ENCODE data around the gene KANK3.

KANK3 gene

DNA sequence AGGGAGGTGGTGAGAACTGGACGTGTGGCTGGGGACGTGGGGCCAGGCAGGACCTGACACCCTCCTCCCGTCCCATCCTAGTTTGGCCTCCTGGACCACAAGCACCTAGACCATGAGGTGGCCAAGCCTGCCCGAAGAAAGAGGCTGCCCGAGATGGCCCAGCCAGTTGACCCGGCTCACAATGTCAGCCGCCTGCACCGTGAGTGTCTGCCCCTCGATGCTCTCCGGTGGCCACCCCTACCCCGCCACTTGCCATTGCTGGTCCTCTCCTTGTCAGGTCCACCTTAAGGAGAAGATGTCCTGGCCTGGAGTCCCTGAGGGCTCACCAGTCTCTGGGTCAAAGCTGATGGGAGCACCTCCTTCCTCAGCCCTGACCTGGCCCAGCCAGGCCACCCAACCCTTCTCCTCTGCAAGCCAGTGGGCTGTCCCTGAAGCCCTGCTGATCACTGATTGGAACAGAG, 23.1 kb upstream of the KANK3 start:
- H3K36me3 ChIP-seq (ENCODE audit: control insufficient read depth, insufficient read depth, low read length), result no peaks in the 10 kb centered on the region
- no peak overlapping the region for H3K18ac ChIP-seq (ENCODE audit: low read length)
- H2BK15ac ChIP-seq (replicated peaks; ENCODE audit: low read depth), result no peak overlapping the region
- no peaks in the 10 kb centered on the region for H3K27me3 ChIP-seq (ENCODE audit: insufficient read depth, low read length, poor library complexity)
- H3K23ac ChIP-seq (ENCODE audit: low read length), result no peak overlapping the region
- H2BK120ac ChIP-seq (ENCODE audit: low read depth, low read length), result no peak overlapping the region
- H3K9ac ChIP-seq (ENCODE audit: low read length), result no peak overlapping the region
- no CpG with 5 or more reads among the region's 11 CpGs for WGBS (ENCODE audit: extremely low coverage, insufficient coverage, low lambda C conversion rate)
- H4K5ac ChIP-seq (ENCODE audit: low read length), result no peak overlapping the region
- H3K4me3 ChIP-seq (ENCODE audit: low read length), result no peak overlapping the region
- no peak overlapping the region for H3K4ac ChIP-seq (ENCODE audit: low read depth, low read length)
- H3K56ac ChIP-seq (ENCODE audit: low read length), result peak overlapping the region; percentile 54
- H3K4me2 ChIP-seq (ENCODE audit: low read length), result no peak overlapping the region
- no peak overlapping the region for H4K8ac ChIP-seq (ENCODE audit: low read depth, low read length)
- peaks cover 4% of the 10 kb centered on the region for H3K4me1 ChIP-seq (ENCODE audit: control insufficient read depth, low read depth, low read length)
- H2BK5ac ChIP-seq (ENCODE audit: low read length), result no peak overlapping the region
- no peak for DNase-seq
- no peak overlapping the region for H3K27ac ChIP-seq (ENCODE audit: low read depth, low read length)
- H2AK5ac ChIP-seq (ENCODE audit: low read length), result no peak overlapping the region
- no peaks in the 10 kb centered on the region for H3K79me2 ChIP-seq (ENCODE audit: control insufficient read depth, insufficient read depth, low read length)
- H3K79me1 ChIP-seq (ENCODE audit: low read length), result no peaks in the 10 kb centered on the region

DNA sequence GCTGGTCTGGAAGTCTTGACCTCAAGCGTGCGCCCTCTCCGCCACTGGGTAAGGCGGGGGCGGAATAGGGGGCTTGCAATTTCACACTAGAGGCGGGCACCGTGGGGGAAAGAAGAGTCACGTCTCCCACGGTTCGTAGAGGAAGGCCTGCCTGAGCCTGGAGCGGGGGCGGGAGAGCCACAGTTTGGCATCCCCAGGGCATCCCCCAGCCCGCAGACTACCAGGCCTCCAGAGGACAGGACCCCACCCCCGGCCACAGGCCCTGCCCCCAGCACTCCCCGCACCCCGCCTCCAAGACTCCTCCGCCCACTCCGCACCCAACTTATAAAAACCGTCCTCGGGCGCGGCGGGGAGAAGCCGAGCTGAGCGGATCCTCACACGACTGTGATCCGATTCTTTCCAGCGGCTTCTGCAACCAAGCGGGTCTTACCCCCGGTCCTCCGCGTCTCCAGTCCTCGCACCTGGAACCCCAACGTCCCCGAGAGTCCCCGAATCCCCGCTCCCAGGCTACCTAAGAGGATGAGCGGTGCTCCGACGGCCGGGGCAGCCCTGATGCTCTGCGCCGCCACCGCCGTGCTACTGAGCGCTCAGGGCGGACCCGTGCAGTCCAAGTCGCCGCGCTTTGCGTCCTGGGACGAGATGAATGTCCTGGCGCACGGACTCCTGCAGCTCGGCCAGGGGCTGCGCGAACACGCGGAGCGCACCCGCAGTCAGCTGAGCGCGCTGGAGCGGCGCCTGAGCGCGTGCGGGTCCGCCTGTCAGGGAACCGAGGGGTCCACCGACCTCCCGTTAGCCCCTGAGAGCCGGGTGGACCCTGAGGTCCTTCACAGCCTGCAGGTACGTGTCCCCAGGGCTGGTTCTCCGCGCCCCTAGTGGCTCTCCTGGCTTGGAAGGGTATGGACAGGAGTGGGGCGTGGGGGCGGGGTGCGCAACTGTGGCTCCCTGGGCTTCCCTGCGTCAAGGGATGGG, 21.0 kb upstream of the KANK3 start, which contains the start of gene ANGPTL4:
Gene ANGPTL4 (plus strand): TSS at position 353 of the 969 bp plus-strand sequence. CDS start 167 bp downstream, at position 520.
- Histone ChIP-seq H3K23ac (ENCODE audit: low read length) (peak within 1 kb of the TSS; percentile 45), H3K56ac (ENCODE audit: low read length) (peak within 1 kb of the TSS; percentile 83), H3K4me1 (ENCODE audit: control insufficient read depth, low read depth, low read length) (peaks cover 4% of the 10 kb centered on the region), H2BK15ac (replicated peaks; ENCODE audit: low read depth) (no peak within 1 kb of the TSS), H3K79me1 (ENCODE audit: low read length) (no peaks in the 10 kb centered on the region), H3K27me3 (ENCODE audit: insufficient read depth, low read length, poor library complexity) (no peaks in the 10 kb centered on the region), H2BK5ac (ENCODE audit: low read length) (no peak within 1 kb of the TSS), H3K4me3 (ENCODE audit: low read length) (peak within 1 kb of the TSS; percentile 1), H3K4me2 (ENCODE audit: low read length) (peak within 1 kb of the TSS; percentile 90), H4K5ac (ENCODE audit: low read length) (no peak within 1 kb of the TSS), H3K4ac (ENCODE audit: low read depth, low read length) (no peak within 1 kb of the TSS), H3K18ac (ENCODE audit: low read length) (peak within 1 kb of the TSS; percentile 31), H4K8ac (ENCODE audit: low read depth, low read length) (no peak within 1 kb of the TSS), H3K79me2 (ENCODE audit: control insufficient read depth, insufficient read depth, low read length) (no peaks in the 10 kb centered on the region), H3K36me3 (ENCODE audit: control insufficient read depth, insufficient read depth, low read length) (no peaks in the 10 kb centered on the region), H2BK120ac (ENCODE audit: low read depth, low read length) (no peak within 1 kb of the TSS), H3K27ac (ENCODE audit: low read depth, low read length) (no peak within 1 kb of the TSS), H2AK5ac (ENCODE audit: low read length) (no peak within 1 kb of the TSS), H3K9ac (ENCODE audit: low read length) (peak within 1 kb of the TSS; percentile 78)
- WGBS (ENCODE audit: extremely low coverage, insufficient coverage, low lambda C conversion rate), result no CpG with 5 or more reads among the region's 81 CpGs
- DNase-seq, result peak; percentile 64

DNA sequence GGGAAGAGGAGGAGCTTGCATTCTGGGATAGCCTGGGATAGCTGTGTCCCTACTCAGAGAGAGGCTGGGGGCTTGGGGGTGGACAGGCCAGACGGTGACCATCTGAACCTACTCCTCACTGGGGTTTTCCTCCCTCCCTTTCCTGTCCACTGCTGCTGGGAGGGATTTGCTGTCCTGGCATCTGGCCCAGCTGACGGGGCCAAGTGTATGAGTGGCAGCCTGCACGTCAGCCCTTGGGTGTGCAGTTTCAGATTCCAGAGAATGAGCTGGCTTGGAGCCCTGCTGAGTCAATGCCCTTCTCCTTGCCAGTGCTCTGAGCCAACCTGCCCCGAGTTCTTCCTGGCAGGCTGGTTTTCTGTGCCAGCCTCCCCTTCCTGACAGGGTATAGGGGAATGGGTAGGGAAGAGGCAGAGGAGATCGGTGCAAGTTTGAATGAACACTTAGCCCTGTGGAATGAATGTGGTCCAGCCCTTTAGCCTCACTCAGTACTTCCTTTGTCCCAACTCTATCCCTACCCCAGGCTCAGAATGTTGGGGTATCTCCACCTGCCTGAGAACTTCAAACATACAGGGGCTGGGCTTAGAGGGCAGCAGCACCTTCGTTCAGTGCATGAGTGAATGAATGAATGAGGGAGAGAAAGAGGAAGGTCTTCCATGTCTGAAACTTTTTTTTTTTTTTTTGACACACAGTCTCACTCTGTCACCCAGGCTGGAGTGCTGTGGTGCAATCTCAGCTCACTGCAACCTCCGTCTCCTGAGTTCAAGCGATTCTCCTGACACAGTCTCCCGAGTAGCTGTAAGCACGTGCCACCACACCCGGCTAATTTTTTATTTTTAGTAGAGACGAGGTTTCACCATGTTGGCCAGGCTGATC, 19.1 kb upstream of the KANK3 start:
- Histone ChIP-seq H3K18ac (ENCODE audit: low read length) (no peak overlapping the region), H2AK5ac (ENCODE audit: low read length) (no peak overlapping the region), H3K4me1 (ENCODE audit: control insufficient read depth, low read depth, low read length) (peaks cover 3% of the 10 kb centered on the region), H3K36me3 (ENCODE audit: control insufficient read depth, insufficient read depth, low read length) (no peaks in the 10 kb centered on the region), H3K27ac (ENCODE audit: low read depth, low read length) (no peak overlapping the region), H2BK15ac (replicated peaks; ENCODE audit: low read depth) (no peak overlapping the region), H3K27me3 (ENCODE audit: insufficient read depth, low read length, poor library complexity) (no peaks in the 10 kb centered on the region), H4K8ac (ENCODE audit: low read depth, low read length) (no peak overlapping the region), H3K9ac (ENCODE audit: low read length) (no peak overlapping the region), H3K23ac (ENCODE audit: low read length) (no peak overlapping the region), H3K4me3 (ENCODE audit: low read length) (no peak overlapping the region), H3K4ac (ENCODE audit: low read depth, low read length) (no peak overlapping the region), H4K5ac (ENCODE audit: low read length) (no peak overlapping the region), H2BK5ac (ENCODE audit: low read length) (no peak overlapping the region), H3K4me2 (ENCODE audit: low read length) (no peak overlapping the region), H3K79me2 (ENCODE audit: control insufficient read depth, insufficient read depth, low read length) (no peaks in the 10 kb centered on the region), H3K56ac (ENCODE audit: low read length) (no peak overlapping the region), H3K79me1 (ENCODE audit: low read length) (no peaks in the 10 kb centered on the region), H2BK120ac (ENCODE audit: low read depth, low read length) (no peak overlapping the region)
- DNase-seq, result no peak
- no CpG with 5 or more reads among the region's 12 CpGs for WGBS (ENCODE audit: extremely low coverage, insufficient coverage, low lambda C conversion rate)

DNA sequence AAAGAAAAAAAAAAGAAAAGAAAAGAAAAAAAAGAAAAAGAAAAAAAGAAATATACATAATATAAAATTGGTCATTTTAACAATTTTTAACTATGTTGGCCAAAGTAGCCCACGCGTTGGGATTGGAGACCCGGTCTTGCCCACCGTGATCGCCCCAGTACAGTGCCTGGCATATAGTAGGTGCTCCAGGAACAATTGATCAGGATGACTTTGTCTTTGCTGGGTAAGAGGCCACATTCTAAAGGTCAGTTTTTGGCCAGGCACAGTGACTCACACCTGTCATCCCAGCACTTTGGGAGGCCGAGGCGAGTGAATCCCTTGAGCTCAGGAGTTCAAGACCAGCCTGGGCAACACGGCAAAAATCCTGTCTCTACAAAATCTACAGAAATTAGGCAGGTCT, 17.1 kb upstream of the KANK3 start:
- no peak overlapping the region for H2AK5ac ChIP-seq (ENCODE audit: low read length)
- H3K4me1 ChIP-seq (ENCODE audit: control insufficient read depth, low read depth, low read length), result no peaks in the 10 kb centered on the region
- no peak overlapping the region for H3K4me3 ChIP-seq (ENCODE audit: low read length)
- no peak overlapping the region for H3K4ac ChIP-seq (ENCODE audit: low read depth, low read length)
- H3K79me2 ChIP-seq (ENCODE audit: control insufficient read depth, insufficient read depth, low read length), result no peaks in the 10 kb centered on the region
- no CpG with 5 or more reads among the region's 8 CpGs for WGBS (ENCODE audit: extremely low coverage, insufficient coverage, low lambda C conversion rate)
- DNase-seq, result no peak
- H3K27ac ChIP-seq (ENCODE audit: low read depth, low read length), result no peak overlapping the region
- H3K27me3 ChIP-seq (ENCODE audit: insufficient read depth, low read length, poor library complexity), result no peaks in the 10 kb centered on the region
- no peak overlapping the region for H3K56ac ChIP-seq (ENCODE audit: low read length)
- no peak overlapping the region for H2BK120ac ChIP-seq (ENCODE audit: low read depth, low read length)
- H2BK15ac ChIP-seq (replicated peaks; ENCODE audit: low read depth), result no peak overlapping the region
- no peak overlapping the region for H4K8ac ChIP-seq (ENCODE audit: low read depth, low read length)
- no peak overlapping the region for H3K9ac ChIP-seq (ENCODE audit: low read length)
- H3K36me3 ChIP-seq (ENCODE audit: control insufficient read depth, insufficient read depth, low read length), result no peaks in the 10 kb centered on the region
- H4K5ac ChIP-seq (ENCODE audit: low read length), result no peak overlapping the region
- no peak overlapping the region for H3K4me2 ChIP-seq (ENCODE audit: low read length)
- H3K18ac ChIP-seq (ENCODE audit: low read length), result no peak overlapping the region
- H3K79me1 ChIP-seq (ENCODE audit: low read length), result no peaks in the 10 kb centered on the region
- no peak overlapping the region for H3K23ac ChIP-seq (ENCODE audit: low read length)
- H2BK5ac ChIP-seq (ENCODE audit: low read length), result no peak overlapping the region

DNA sequence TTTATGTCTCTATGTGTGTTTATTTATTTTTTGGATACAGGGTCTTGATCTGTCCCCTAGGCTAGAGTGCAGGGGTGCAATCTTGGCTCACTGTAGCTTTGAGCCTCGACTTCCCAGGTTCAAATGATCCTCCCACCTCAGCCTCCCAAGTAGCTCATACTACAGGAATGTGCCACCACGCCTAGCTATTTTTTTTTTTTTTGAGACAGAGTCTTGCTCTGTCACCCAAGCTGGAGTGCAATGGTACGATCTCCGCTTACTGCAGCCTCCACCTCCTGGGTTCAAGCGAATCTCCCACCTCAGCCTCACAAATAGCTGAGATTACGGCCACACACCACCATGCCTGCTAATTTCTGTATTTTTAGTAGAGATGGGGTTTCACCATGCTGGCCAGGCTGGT, 15.9 kb upstream of the KANK3 start:
- Histone ChIP-seq H3K4me2 (ENCODE audit: low read length) (no peak overlapping the region), H3K23ac (ENCODE audit: low read length) (no peak overlapping the region), H4K5ac (ENCODE audit: low read length) (no peak overlapping the region), H4K8ac (ENCODE audit: low read depth, low read length) (no peak overlapping the region), H3K79me1 (ENCODE audit: low read length) (no peaks in the 10 kb centered on the region), H3K18ac (ENCODE audit: low read length) (no peak overlapping the region), H2BK15ac (replicated peaks; ENCODE audit: low read depth) (no peak overlapping the region), H3K36me3 (ENCODE audit: control insufficient read depth, insufficient read depth, low read length) (no peaks in the 10 kb centered on the region), H3K4ac (ENCODE audit: low read depth, low read length) (no peak overlapping the region), H2BK120ac (ENCODE audit: low read depth, low read length) (no peak overlapping the region), H3K9ac (ENCODE audit: low read length) (no peak overlapping the region), H2BK5ac (ENCODE audit: low read length) (no peak overlapping the region), H3K79me2 (ENCODE audit: control insufficient read depth, insufficient read depth, low read length) (no peaks in the 10 kb centered on the region), H3K27me3 (ENCODE audit: insufficient read depth, low read length, poor library complexity) (no peaks in the 10 kb centered on the region), H3K4me1 (ENCODE audit: control insufficient read depth, low read depth, low read length) (no peaks in the 10 kb centered on the region), H2AK5ac (ENCODE audit: low read length) (no peak overlapping the region), H3K56ac (ENCODE audit: low read length) (no peak overlapping the region), H3K4me3 (ENCODE audit: low read length) (no peak overlapping the region), H3K27ac (ENCODE audit: low read depth, low read length) (no peak overlapping the region)
- no CpG with 5 or more reads among the region's 6 CpGs for WGBS (ENCODE audit: extremely low coverage, insufficient coverage, low lambda C conversion rate)
- DNase-seq, result no peak

All from mesendoderm (in vitro differentiated cells).